Stomach (tissue), 9 donors: Measurements from ENCODE around the gene RNF224. TPM values are rescaled to one million over a fixed set of nuclear protein-coding genes. Genes with fewer than 3 reads are reported as not detected.

Experiments
- DNase-seq, 2 donors: peaks; one replicate each; pipeline versions ENCODE4 v3.0.0 to v3.0.0-alpha.2; 2013 to 2019
- H3K27ac ChIP-seq, 5 donors: fragments of 200-600 bp in 4 of 5; sonication (generic) in 4 of 5; one replicate each; pipeline ENCODE4 v1.5.1; 2013 to 2019; ENCODE audit warnings: mild to moderate bottlenecking in 1 of 5, moderate library complexity in 1 of 5
- H3K27me3 ChIP-seq, 3 donors: fragments of 200-600 bp; sonication (generic); one replicate each; pipeline ENCODE4 v1.5.1; 2017 to 2019; ENCODE audit warnings: mixed run types in 1 of 3
- H3K36me3 ChIP-seq, 4 donors: fragments of 200-600 bp; sonication (generic); 1 replicate in 3 of 4; 2 replicates in 1 of 4; pipeline ENCODE4 v1.5.1; 2016 to 2019
- H3K4me1 ChIP-seq, 4 donors: fragments of 200-600 bp; sonication (generic); one replicate each; pipeline ENCODE4 v1.5.1; 2016 to 2019
- H3K4me3 ChIP-seq, 4 donors: fragments of 200-600 bp; sonication (generic) in 3 of 4; one replicate each; pipeline ENCODE4 v1.5.1; 2016 to 2019; ENCODE audit warnings: mild to moderate bottlenecking in 1 of 4
- H3K9me3 ChIP-seq, 4 donors: fragments of 200-600 bp; sonication (generic); one replicate each; pipeline ENCODE4 v1.5.1; 2016 to 2019
- EP300 ChIP-seq: sonication (generic); formaldehyde crosslinking; IDR thresholded peaks from one replicate; pipeline ENCODE4 v1.6.1; 2017; ENCODE audit warnings: antibody characterized with exemption
- POLR2A ChIP-seq, 4 donors: fragments of 450-650 bp; IDR thresholded peaks; one replicate each; pipeline ENCODE4 v1.6.1; 2016; ENCODE audit warnings: antibody characterized with exemption in 4 of 4, control low read depth in 2 of 4, mild to moderate bottlenecking in 1 of 4, moderate library complexity in 1 of 4
- POLR2AphosphoS5 ChIP-seq, 3 donors: sonication (generic); formaldehyde crosslinking; IDR thresholded peaks; one replicate each; pipeline ENCODE4 v1.6.1; 2016; ENCODE audit warnings: antibody characterized with exemption in 3 of 3
- WGBS, 5 donors: extraction: QIAGEN DNeasy Blood & Tissue Kit in 3 of 5; methylation state at CpG; one replicate each; pipeline versions ENCODE4 v1.1.5 to v1.1.7; 2013 to 2018; 5-methylcytosine and 5-hydroxymethylcytosine counted together
- intact Hi-C: fragments of 100-400 bp; cut with DNase I; formaldehyde crosslinking; loops from one replicate; pipeline ENCODE4 v1.15.1; 2023; ENCODE audit warnings: low total_unique reads
- polyA plus RNA-seq, 3 donors: library from polyadenylated mRNA; stranded (reverse); fragments of 200-250 nt; gene quantifications; one replicate each; pipeline ENCODE4 v1.2.3, GENCODE V29; 2013
- total RNA-seq, 5 donors: library from RNA; depleted of rRNA; stranded (reverse); fragments of >200 nt; gene quantifications; one replicate each; pipeline versions ENCODE4 v1.1.0 to v1.2.3, GENCODE V29; 2014 to 2016
- TF ChIP-seq, protein P1 (sequence below), 7 experiments: fragments of 450-650 bp in 4 of 7; fragments of 200-600 bp in 3 of 7; sonication (generic) in 3 of 7; IDR thresholded peaks; one replicate each; pipeline ENCODE4 v1.5.1; 2016 to 2019; ENCODE audit warnings: antibody characterized with exemption in 7 of 7, control low read depth in 2 of 7, mild to moderate bottlenecking in 1 of 7
- donor health status: healthy with polysubstance abuse.
- donor health status: Bipolar disorder and iron deficiency.
- donor health status: healthy.

Gene RNF224
- total and polyA plus RNA-seq, 8 donors = 1.0 TPM; not detected in 7

GRCh38 chr9:137230705-137231371 is 3.5 kb downstream of the RNF224 start, which contains the start of gene SLC34A3:
Gene SLC34A3, plus strand, starts transcription at chr9:137230901. Its CDS starts 802 bp downstream, at chr9:137231703.
- no peak for DNase-seq
- Histone ChIP-seq H3K4me3 (no peak within 1 kb of the TSS), H3K36me3 (no peaks in the 10 kb centered on the region), H3K27me3 (peaks cover 18 to 90% (median 74%) of the 10 kb centered on the region in 3 donors), H3K9me3 (no peaks in the 10 kb centered on the region), H3K4me1 (peaks cover 12 to 46% (median 42%) of the 10 kb centered on the region in 4 donors), H3K27ac (no peak within 1 kb of the TSS)
- intact Hi-C loops = loop anchor here (10.0 kb wide), 1 partner anchor 46 kb away; the partner anchor contains the start of genes ANAPC2 and SSNA1
- TF ChIP-seq POLR2AphosphoS5 (IDR thresholded peaks at IDR 0.05) = no peak
- TF ChIP-seq POLR2A (IDR thresholded peaks at IDR 0.05) = no peak
- TF ChIP-seq EP300 = no peak
- TF ChIP-seq, protein P1, sequence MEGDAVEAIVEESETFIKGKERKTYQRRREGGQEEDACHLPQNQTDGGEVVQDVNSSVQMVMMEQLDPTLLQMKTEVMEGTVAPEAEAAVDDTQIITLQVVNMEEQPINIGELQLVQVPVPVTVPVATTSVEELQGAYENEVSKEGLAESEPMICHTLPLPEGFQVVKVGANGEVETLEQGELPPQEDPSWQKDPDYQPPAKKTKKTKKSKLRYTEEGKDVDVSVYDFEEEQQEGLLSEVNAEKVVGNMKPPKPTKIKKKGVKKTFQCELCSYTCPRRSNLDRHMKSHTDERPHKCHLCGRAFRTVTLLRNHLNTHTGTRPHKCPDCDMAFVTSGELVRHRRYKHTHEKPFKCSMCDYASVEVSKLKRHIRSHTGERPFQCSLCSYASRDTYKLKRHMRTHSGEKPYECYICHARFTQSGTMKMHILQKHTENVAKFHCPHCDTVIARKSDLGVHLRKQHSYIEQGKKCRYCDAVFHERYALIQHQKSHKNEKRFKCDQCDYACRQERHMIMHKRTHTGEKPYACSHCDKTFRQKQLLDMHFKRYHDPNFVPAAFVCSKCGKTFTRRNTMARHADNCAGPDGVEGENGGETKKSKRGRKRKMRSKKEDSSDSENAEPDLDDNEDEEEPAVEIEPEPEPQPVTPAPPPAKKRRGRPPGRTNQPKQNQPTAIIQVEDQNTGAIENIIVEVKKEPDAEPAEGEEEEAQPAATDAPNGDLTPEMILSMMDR (IDR thresholded peaks at IDR 0.05) = no peak
- 59 to 67% (median 65%) methylated on average over 8 to 14 of the region's 14 CpGs for WGBS, 5 donors

DNA sequence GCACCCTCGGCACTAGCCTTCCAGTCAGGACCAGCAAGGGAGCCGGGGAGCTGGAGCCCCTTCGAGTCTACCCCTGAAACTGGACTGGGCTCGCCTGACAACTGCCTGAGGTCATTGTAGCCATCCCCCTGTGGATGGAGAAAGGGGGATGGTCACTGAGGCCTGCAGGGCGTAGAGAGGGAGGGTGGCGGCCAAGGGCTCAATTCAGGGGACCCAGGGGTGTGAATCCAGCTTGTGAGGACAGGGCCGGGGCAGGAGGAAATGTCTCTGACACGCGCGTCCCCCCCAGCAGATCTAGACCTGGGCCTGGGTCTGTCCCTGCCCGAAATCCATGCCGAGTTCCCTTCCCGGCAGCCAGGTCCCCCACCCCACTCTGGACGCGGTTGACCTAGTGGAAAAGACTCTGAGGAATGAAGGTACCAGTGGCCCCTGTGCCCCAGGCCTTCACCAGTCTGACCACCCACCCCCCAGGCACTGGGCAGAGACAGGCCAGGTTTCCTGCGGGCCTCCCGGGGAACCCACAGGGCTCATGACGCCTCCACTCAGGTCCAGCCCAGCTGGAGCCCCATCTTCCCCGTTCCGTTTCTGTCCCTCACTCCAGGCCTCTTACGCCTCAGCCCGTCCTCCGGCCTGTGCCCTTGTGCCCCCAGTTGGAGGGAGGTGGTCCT is 4.2 kb downstream of the RNF224 start:
- intact Hi-C loops = loop anchor here (10.0 kb wide), 1 partner anchor 47 kb away; the partner anchor contains the start of genes ANAPC2 and SSNA1
- Histone ChIP-seq H3K27ac (no peak overlapping the region), H3K27me3 (peaks cover 18 to 94% (median 76%) of the 10 kb centered on the region in 3 donors)

DNA sequence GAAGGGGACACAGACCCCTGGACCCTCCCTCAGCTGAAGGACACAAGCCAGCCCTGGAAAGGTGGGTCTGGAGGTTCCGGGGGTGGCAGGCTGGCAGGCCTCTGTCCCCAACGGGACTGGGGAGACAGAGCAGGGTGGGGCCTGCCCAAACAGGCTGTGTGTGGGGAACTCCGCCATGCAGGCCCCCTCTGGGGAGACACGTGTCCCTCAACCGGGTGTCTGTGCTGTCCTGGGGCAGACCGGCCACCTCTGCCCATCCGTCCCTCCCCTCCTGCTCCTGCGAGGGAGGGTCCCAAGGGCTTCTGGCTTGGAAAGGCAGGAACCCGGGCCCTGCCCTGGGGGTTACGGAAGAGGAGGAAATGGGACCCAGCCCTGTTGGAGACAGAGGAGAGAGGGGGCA is 4.8 kb downstream of the RNF224 start:
- intact Hi-C loops = loop anchor here (10.0 kb wide), 1 partner anchor 47 kb away; the partner anchor contains the start of genes ANAPC2 and SSNA1
- Histone ChIP-seq H3K27me3 (peaks cover 18 to 92% (median 76%) of the 10 kb centered on the region in 3 donors), H3K9me3 (no peaks in the 10 kb centered on the region), H3K4me3 (no peak overlapping the region), H3K36me3 (no peaks in the 10 kb centered on the region), H3K27ac (no peak overlapping the region), H3K4me1 (peaks cover 23 to 48% (median 42%) of the 10 kb centered on the region in 4 donors)
- no peak for TF ChIP-seq POLR2A (IDR thresholded peaks at IDR 0.05)
- TF ChIP-seq POLR2AphosphoS5 (IDR thresholded peaks at IDR 0.05) = no peak
- no peak for TF ChIP-seq EP300
- TF ChIP-seq, protein P1 (IDR thresholded peaks at IDR 0.05) = no peak
- 71 to 79% (median 73%) methylated on average over 7 to 10 of the region's 10 CpGs for WGBS, 5 donors
- DNase-seq = no peak

More for the DNA sequence above, 4.2 kb downstream of the RNF224 start:
- no peaks in the 10 kb centered on the region for H3K36me3 ChIP-seq
- no peak for TF ChIP-seq POLR2A (IDR thresholded peaks at IDR 0.05)
- TF ChIP-seq, protein P1 (IDR thresholded peaks at IDR 0.05) = no peak
- no peak for TF ChIP-seq POLR2AphosphoS5 (IDR thresholded peaks at IDR 0.05)
- TF ChIP-seq EP300 = no peak
- H3K4me3 ChIP-seq = no peak overlapping the region
- 77 to 90% (median 87%) methylated on average over 15 to 23 of the region's 23 CpGs for WGBS, 5 donors
- no peak for DNase-seq
- H3K9me3 ChIP-seq = no peaks in the 10 kb centered on the region
- H3K4me1 ChIP-seq = peaks cover 19 to 46% (median 42%) of the 10 kb centered on the region in 4 donors

GRCh38 chr9:137232510-137232909 is 5.2 kb downstream of the RNF224 start:
- Histone ChIP-seq H3K9me3 (no peaks in the 10 kb centered on the region), H3K27me3 (peaks cover 18 to 88% (median 76%) of the 10 kb centered on the region in 3 donors), H3K4me1 (peaks cover 23 to 48% (median 42%) of the 10 kb centered on the region in 4 donors), H3K36me3 (no peaks in the 10 kb centered on the region), H3K27ac (no peak overlapping the region), H3K4me3 (no peak overlapping the region)
- no peak for DNase-seq
- WGBS, 5 donors = 37 to 66% (median 48%) methylated on average over 14 to 24 of the region's 24 CpGs
- intact Hi-C loops = loop anchor here (10.0 kb wide), 1 partner anchor 48 kb away; the partner anchor contains the start of genes ANAPC2 and SSNA1
- no peak for TF ChIP-seq EP300
